GOT3 (cell line): ENCODE data around the gene PLCG2.
"Not testable (repeated sequence)": the region's sequence is repeated elsewhere in the genome, so short reads cannot be mapped to it uniquely, and the experiment has no call there.

Source experiments
- DNase-seq: peaks from one replicate; lab custom pipeline; 2025; ENCODE audit warnings: mixed read lengths; lab: John Stamatoyannopoulos, UW

Gene PLCG2

GRCh38 chr16:81938326-81939163 lies 159.5 kb downstream of the PLCG2 start:
- DNase-seq, result no peak

- DNase-seq, result no peak
These were observed 160.3 kb downstream of the PLCG2 start for GRCh38 chr16:81939164-81940056.

- DNase-seq, result no peak
These were observed 161.9 kb downstream of the PLCG2 start for GRCh38 chr16:81940781-81941560.

GRCh38 chr16:81942007-81942601 lies 163.0 kb downstream of the PLCG2 start:
- DNase-seq, result no peak

- DNase-seq, result no peak
These were observed 166.6 kb downstream of the PLCG2 start for GRCh38 chr16:81945665-81946064.

GRCh38 chr16:81946206-81946605 lies 167.1 kb downstream of the PLCG2 start:
- DNase-seq, result no peak

- DNase-seq, result no peak
These were observed 172.5 kb downstream of the PLCG2 start for GRCh38 chr16:81951564-81951963.

GRCh38 chr16:81956213-81956948 lies 177.3 kb downstream of the PLCG2 start:
- no peak for DNase-seq

- DNase-seq, result no peak
These were observed 185.7 kb downstream of the PLCG2 start for GRCh38 chr16:81964808-81965207.

- no peak for DNase-seq
These were observed 188.3 kb downstream of the PLCG2 start for GRCh38 chr16:81967358-81967757.

- DNase-seq, result no peak
These were observed 192.8 kb downstream of the PLCG2 start for GRCh38 chr16:81971853-81972252.

- no peak for DNase-seq
These were observed 194.6 kb downstream of the PLCG2 start for GRCh38 chr16:81973737-81974136.

GRCh38 chr16:81975637-81976036 lies 196.5 kb downstream of the PLCG2 start:
- no peak for DNase-seq

- DNase-seq, result not testable (repeated sequence)
These were observed 198.3 kb downstream of the PLCG2 start for GRCh38 chr16:81977335-81977942.

GRCh38 chr16:81987121-81987520 lies 208.0 kb downstream of the PLCG2 start:
- DNase-seq, result no peak

- no peak for DNase-seq
These were observed 208.6 kb downstream of the PLCG2 start for GRCh38 chr16:81987706-81988105.

- DNase-seq, result no peak
These were observed 213.8 kb downstream of the PLCG2 start for GRCh38 chr16:81992859-81993258.

GRCh38 chr16:81994485-81994884 lies 215.4 kb downstream of the PLCG2 start:
- no peak for DNase-seq

GRCh38 chr16:81995651-81996050 lies 216.6 kb downstream of the PLCG2 start:
- no peak for DNase-seq

- no peak for DNase-seq
These were observed 217.8 kb downstream of the PLCG2 start for GRCh38 chr16:81996664-81997509.
